Spinal cord (tissue), 10 donors: ENCODE data around the gene EPB41L5. TPM values are rescaled to one million over a fixed set of nuclear protein-coding genes. Genes with fewer than 3 reads are reported as not detected.
"Not testable (repeated sequence)": the region's sequence is repeated elsewhere in the genome, so short reads cannot be mapped to it uniquely, and the experiment has no call there.

Experiments
- DNase-seq, 6 donors: peaks; one replicate each; pipeline versions ENCODE4 v3.0.0 to v3.0.0-alpha.2; 2013 to 2015; ENCODE audit warnings: low spot score in 6 of 6, low read depth in 4 of 6
- H3K27ac ChIP-seq: one replicate; pipeline ENCODE4 v1.5.1; 2013; ENCODE audit warnings: low read depth, low read length, control low read depth
- H3K27me3 ChIP-seq: one replicate; pipeline ENCODE4 v1.6.1; 2013; ENCODE audit warnings: low read length; ENCODE audit not compliant: control insufficient read depth, insufficient read depth
- H3K36me3 ChIP-seq: one replicate; pipeline ENCODE4 v1.6.1; 2013; ENCODE audit warnings: low read length; ENCODE audit not compliant: control insufficient read depth, insufficient read depth
- H3K4me1 ChIP-seq: one replicate; pipeline ENCODE4 v1.6.1; 2013; ENCODE audit warnings: low read length; ENCODE audit not compliant: control insufficient read depth, insufficient read depth
- H3K4me3 ChIP-seq: one replicate; pipeline ENCODE4 v1.5.1; 2013; ENCODE audit warnings: low read depth, low read length, control low read depth
- H3K9me3 ChIP-seq: one replicate; pipeline ENCODE4 v1.6.1; 2013; ENCODE audit warnings: low read length; ENCODE audit not compliant: control insufficient read depth, insufficient read depth
- WGBS: methylation state at CpG from one replicate; pipeline ENCODE4 v1.1.5; 2013; ENCODE audit warnings: missing lambda C conversion rate; ENCODE audit not compliant: insufficient coverage; 5-methylcytosine and 5-hydroxymethylcytosine counted together
- polyA plus RNA-seq, 2 donors: library from polyadenylated mRNA; unstranded; fragments of 120-200 nt; gene quantifications; one replicate each; pipeline ENCODE4 v1.2.1, GENCODE V29; 2013; ENCODE audit not compliant: insufficient read length in 2 of 2
- total RNA-seq, 2 donors: library from RNA; depleted of rRNA in 1 of 2; stranded (reverse); fragments of 120-200 nt in 1 of 2; fragments of >200 nt in 1 of 2; gene quantifications; one replicate each; pipeline versions ENCODE4 v1.2.3 to v1.2.4, GENCODE V29; 2013 to 2014
- donor health status: healthy.

Gene EPB41L5
- total and polyA plus RNA-seq, 4 donors, result 26.0 to 42.4 (median 31.5) TPM

GRCh38 chr2:120028795-120029194 lies 15.9 kb downstream of the EPB41L5 start:
- Histone ChIP-seq H3K9me3 (peaks cover 10% of the 10 kb centered on the region), H3K27me3 (no peaks in the 10 kb centered on the region), H3K4me3 (no peak overlapping the region), H3K4me1 (no peaks in the 10 kb centered on the region), H3K36me3 (no peaks in the 10 kb centered on the region), H3K27ac (no peak overlapping the region)
- DNase-seq, result no peak
- 98% methylated on average over 5 of the region's 5 CpGs for whole genome bisulfite sequencing

- Histone ChIP-seq H3K36me3 (no peaks in the 10 kb centered on the region), H3K9me3 (peaks cover 5% of the 10 kb centered on the region), H3K4me3 (no peak overlapping the region), H3K27ac (no peak overlapping the region), H3K4me1 (no peaks in the 10 kb centered on the region), H3K27me3 (no peaks in the 10 kb centered on the region)
- DNase-seq, result no peak
- WGBS, result 95% methylated on average over 11 of the region's 15 CpGs
These were observed 17.1 kb downstream of the EPB41L5 start for GRCh38 chr2:120029672-120030640.

GRCh38 chr2:120032297-120032696 lies 19.4 kb downstream of the EPB41L5 start:
- Histone ChIP-seq H3K4me3 (no peak overlapping the region), H3K27me3 (no peaks in the 10 kb centered on the region), H3K36me3 (no peaks in the 10 kb centered on the region), H3K9me3 (no peaks in the 10 kb centered on the region), H3K27ac (no peak overlapping the region), H3K4me1 (no peaks in the 10 kb centered on the region)
- DNase-seq, result no peak
- 100% methylated on average over 2 of the region's 3 CpGs for WGBS

GRCh38 chr2:120034027-120034426 lies 21.1 kb downstream of the EPB41L5 start:
- H3K4me1 ChIP-seq, result no peaks in the 10 kb centered on the region
- H3K36me3 ChIP-seq, result no peaks in the 10 kb centered on the region
- H3K4me3 ChIP-seq, result no peak overlapping the region
- no CpG with 5 or more reads among the region's 2 CpGs for WGBS
- DNase-seq, result no peak
- H3K27me3 ChIP-seq, result no peaks in the 10 kb centered on the region
- no peak overlapping the region for H3K27ac ChIP-seq
- no peaks in the 10 kb centered on the region for H3K9me3 ChIP-seq

- Histone ChIP-seq H3K4me3 (no peak overlapping the region), H3K9me3 (no peaks in the 10 kb centered on the region), H3K4me1 (no peaks in the 10 kb centered on the region), H3K27me3 (no peaks in the 10 kb centered on the region), H3K36me3 (no peaks in the 10 kb centered on the region), H3K27ac (no peak overlapping the region)
- no peak for DNase-seq
- 87% methylated on average over 3 of the region's 4 CpGs for WGBS
These were observed 21.7 kb downstream of the EPB41L5 start for GRCh38 chr2:120034621-120035020.

GRCh38 chr2:120036145-120036544 lies 23.3 kb downstream of the EPB41L5 start:
- WGBS, result no CpG with 5 or more reads among the region's 1 CpG
- no peaks in the 10 kb centered on the region for H3K9me3 ChIP-seq
- no peak overlapping the region for H3K27ac ChIP-seq
- no peak for DNase-seq
- H3K4me3 ChIP-seq, result no peak overlapping the region
- no peaks in the 10 kb centered on the region for H3K4me1 ChIP-seq
- no peaks in the 10 kb centered on the region for H3K27me3 ChIP-seq
- H3K36me3 ChIP-seq, result no peaks in the 10 kb centered on the region

GRCh38 chr2:120037995-120038541 lies 25.2 kb downstream of the EPB41L5 start:
- no peaks in the 10 kb centered on the region for H3K27me3 ChIP-seq
- H3K27ac ChIP-seq, result no peak overlapping the region
- H3K4me1 ChIP-seq, result no peaks in the 10 kb centered on the region
- H3K36me3 ChIP-seq, result peaks cover 1% of the 10 kb centered on the region
- WGBS, result 100% methylated on average over 1 of the region's 4 CpGs
- no peak for DNase-seq
- H3K9me3 ChIP-seq, result no peaks in the 10 kb centered on the region
- H3K4me3 ChIP-seq, result no peak overlapping the region

- Histone ChIP-seq H3K4me3 (no peak overlapping the region), H3K27me3 (no peaks in the 10 kb centered on the region), H3K4me1 (no peaks in the 10 kb centered on the region), H3K9me3 (peaks cover 3% of the 10 kb centered on the region), H3K27ac (no peak overlapping the region), H3K36me3 (peaks cover 7% of the 10 kb centered on the region)
- no CpG with 5 or more reads among the region's 1 CpG for WGBS
- no peak for DNase-seq
These were observed 29.5 kb downstream of the EPB41L5 start for GRCh38 chr2:120042359-120042758.

GRCh38 chr2:120044336-120044735 lies 31.5 kb downstream of the EPB41L5 start:
- peaks cover 7% of the 10 kb centered on the region for H3K36me3 ChIP-seq
- H3K9me3 ChIP-seq, result peaks cover 3% of the 10 kb centered on the region
- H3K27me3 ChIP-seq, result no peaks in the 10 kb centered on the region
- no peaks in the 10 kb centered on the region for H3K4me1 ChIP-seq
- DNase-seq, result no peak
- H3K27ac ChIP-seq, result no peak overlapping the region
- H3K4me3 ChIP-seq, result no peak overlapping the region

GRCh38 chr2:120045775-120046174 lies 32.9 kb downstream of the EPB41L5 start:
- not testable (repeated sequence) for H3K36me3 ChIP-seq, H3K4me3 ChIP-seq, H3K9me3 ChIP-seq, DNase-seq, H3K27ac ChIP-seq, H3K4me1 ChIP-seq, H3K27me3 ChIP-seq
- no CpG with 5 or more reads among the region's 4 CpGs for WGBS
